NCI-H2081 (cell line): ENCODE results near the gene LCN15.
"Not testable (repeated sequence)": the region's sequence is repeated elsewhere in the genome, so short reads cannot be mapped to it uniquely, and the experiment has no call there.

Experiments used
- DNase-seq, 2 experiments: peaks; one replicate each; lab custom pipeline; 2025; lab: John Stamatoyannopoulos, UW

Gene LCN15

GRCh38 chr9:136764301-136764891 lies at the start of gene LCN15:
TSS of gene LCN15 (minus strand) at chr9:136764518. CDS start at chr9:136764488, 30 bp downstream.
- peak; percentile 56 to 84 for DNase-seq

GRCh38 chr9:136808806-136809158 lies 44.5 kb upstream of the LCN15 start:
- DNase-seq, result peak in 1 of 2 experiments; percentile 45

DNA sequence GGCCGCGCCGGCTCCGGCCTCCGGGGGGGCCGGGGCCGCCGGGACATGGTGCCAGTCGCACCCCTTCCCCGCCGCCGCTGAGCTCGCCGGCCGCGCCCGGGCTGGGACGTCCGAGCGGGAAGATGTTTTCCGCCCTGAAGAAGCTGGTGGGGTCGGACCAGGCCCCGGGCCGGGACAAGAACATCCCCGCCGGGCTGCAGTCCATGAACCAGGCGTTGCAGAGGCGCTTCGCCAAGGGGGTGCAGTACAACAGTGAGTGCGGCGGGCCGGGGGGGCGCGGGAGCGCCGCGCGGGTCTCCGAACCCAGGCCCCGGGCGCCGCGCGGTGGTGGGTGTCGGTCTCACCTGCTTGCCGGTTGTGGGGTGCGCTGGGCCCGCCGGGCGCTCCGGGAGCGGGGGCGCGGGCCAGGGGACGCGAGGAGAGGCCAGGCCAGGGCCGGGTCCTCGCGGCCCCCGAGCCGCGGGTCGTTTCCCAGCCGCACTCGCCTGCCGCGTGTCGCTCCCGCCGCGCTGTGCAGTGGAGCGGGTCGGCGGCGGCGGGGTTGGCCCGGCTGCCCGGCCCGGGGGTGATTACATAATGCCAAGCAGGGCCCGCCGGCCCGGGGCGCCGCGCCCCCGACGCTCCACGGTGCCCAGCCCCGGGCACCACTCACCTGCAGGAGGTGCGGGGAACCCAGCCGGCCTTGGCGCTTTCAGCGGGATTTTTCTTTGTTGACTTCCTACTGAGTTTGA lies 43.9 kb upstream of the LCN15 start:
- peak in 1 of 2 experiments; percentile 45 for DNase-seq

- peak; percentile 63 to 81 for DNase-seq
Measured at GRCh38 chr9:136807281-136808074, 43.2 kb upstream of the LCN15 start, which contains the start of gene RABL6. TSS of gene RABL6 (plus strand) at chr9:136807948. CDS start at chr9:136808197, 249 bp downstream.

- no peak for DNase-seq
Measured at GRCh38 chr9:136806631-136807201, 42.4 kb upstream of the LCN15 start.

GRCh38 chr9:136806067-136806466 lies 41.7 kb upstream of the LCN15 start:
- DNase-seq, result no peak

- DNase-seq, result no peak
Measured at GRCh38 chr9:136805207-136805740, 41.0 kb upstream of the LCN15 start.

DNA sequence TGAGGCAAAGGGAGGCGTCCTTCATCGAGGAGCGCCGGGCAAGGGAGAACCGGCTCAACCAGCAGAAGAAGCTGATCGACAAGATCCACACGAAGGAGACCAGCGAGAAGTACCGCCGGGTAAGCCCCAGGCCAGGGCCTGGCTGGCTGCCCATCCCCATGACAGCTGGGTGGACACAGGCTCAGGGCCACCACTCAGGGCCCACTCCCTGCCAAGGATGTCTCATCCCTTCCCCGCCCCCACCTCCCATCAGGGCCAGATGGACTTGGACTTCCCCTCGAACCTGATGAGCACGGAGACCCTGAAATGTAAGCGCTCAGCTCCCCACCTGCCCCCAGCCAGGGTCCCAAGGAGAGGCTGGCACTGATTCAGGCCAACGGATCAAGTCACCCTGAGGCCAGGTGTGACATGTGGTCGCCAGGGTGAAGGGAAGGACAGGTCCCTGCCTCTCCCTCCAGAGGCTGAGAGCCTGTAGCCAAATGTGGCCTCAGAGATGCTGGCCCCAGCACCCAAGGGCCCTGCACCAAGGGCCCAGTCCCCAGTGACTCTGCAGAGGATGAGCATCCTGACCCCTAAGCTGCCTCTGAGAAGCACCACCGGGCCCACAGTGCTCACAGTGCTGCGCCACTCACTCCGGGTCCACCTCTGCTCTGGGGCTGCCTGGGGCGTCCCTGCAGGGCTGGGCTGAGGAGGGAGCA lies 40.3 kb upstream of the LCN15 start:
- no peak for DNase-seq

- DNase-seq, result no peak
Measured at GRCh38 chr9:136803551-136804508, 39.5 kb upstream of the LCN15 start.

GRCh38 chr9:136803009-136803550 lies 38.8 kb upstream of the LCN15 start:
- not testable (repeated sequence) for DNase-seq

GRCh38 chr9:136802321-136802720 lies 38.0 kb upstream of the LCN15 start:
- no peak for DNase-seq

GRCh38 chr9:136799854-136800657 lies 35.7 kb upstream of the LCN15 start:
- DNase-seq, result peak; percentile 92 to 93

DNA sequence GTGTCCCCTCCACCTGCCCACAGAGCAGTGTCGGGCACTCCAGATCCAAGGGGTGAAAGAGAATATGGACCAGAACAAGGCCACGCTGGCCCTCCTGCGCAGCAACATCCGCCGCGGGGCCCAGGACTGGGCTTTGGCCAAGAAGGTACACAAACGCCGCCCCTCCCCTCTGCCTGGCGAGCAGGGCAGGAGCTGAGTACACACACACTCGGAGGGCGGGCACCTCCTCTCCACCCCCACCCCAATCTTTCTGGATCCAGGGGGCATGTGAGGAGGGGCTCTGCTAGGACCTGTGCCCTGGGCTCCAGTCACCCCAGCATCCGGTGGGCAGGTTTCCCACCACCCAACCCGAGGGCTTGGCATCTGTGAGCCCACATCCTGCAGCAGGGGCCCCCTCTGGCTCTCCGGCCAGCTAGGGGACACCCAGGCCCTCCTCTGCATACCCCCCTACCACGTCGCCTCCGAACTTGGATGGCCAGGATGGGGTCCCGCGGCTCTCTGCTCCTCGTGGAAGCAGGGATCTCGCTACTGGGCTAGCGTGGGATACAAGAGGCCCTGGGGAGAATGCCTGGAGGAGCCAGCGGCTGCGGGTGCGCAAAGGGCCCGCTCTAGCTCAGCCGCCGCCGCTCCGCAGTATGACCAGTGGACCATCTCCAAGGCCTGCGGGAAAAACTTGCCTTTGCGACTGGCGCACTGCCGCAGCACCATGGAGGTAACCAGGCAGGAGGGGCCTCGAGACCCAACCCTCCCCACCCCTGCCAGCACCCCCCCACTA lies 34.9 kb upstream of the LCN15 start:
- peak; percentile 86 to 88 for DNase-seq

- DNase-seq, result no peak
Measured at GRCh38 chr9:136798708-136799078, 34.4 kb upstream of the LCN15 start.

DNA sequence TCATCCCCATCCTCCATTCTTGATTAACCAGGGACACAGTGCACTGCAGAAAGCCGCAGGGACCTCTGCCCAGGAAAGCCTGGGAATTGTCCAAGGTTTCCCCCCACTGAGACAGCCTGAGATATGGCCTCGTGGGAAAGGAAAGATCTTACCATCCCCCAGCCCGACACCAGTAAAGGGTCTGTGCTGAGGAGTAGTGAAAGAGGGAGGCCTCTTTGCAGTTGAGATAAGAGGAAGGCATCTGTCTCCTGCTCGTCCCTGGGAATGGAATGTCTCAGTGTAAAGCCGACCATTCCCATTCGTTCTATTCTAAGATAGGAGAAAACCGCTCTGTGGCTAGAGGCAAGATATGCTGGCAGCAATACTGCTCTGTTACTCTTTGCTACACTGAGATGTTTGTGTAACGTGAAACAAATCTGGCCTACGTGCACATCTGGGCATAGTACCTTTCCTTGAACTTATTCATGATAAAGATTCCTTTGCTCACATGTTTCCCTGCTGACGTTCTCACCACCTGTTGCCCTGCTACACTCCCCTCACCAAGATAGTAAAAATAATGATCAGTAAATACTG lies 32.5 kb upstream of the LCN15 start:
- DNase-seq, result peak in 1 of 2 experiments; percentile 11

- DNase-seq, result no peak
Measured at GRCh38 chr9:136796238-136796774, 32.0 kb upstream of the LCN15 start, which contains the start of gene CCDC183. TSS of gene CCDC183 (plus strand) at chr9:136796338. CDS start at chr9:136796398, 60 bp downstream.

- DNase-seq, result no peak
Measured at GRCh38 chr9:136795000-136795348, 30.7 kb upstream of the LCN15 start.
